ENCODE data around the gene UMODL1. TPM values are rescaled to one million over a fixed set of nuclear protein-coding genes. Genes with fewer than 3 reads are reported as not detected.

UMODL1 gene
- total RNA-seq, 1 experiment from 2014 or later, result not detected

GRCh38 chr21:42125571-42126544 is 54.7 kb downstream of the UMODL1 start:
- H3K4me1 ChIP-seq (ENCODE audit: insufficient read depth, low read length), result no peaks in the 10 kb centered on the region
- peak; percentile 56 for TF ChIP-seq CTCF (conservative IDR thresholded peaks at IDR 0.05)
- H3K23ac ChIP-seq (ENCODE audit: insufficient read length, low read depth, low read length), result no peak overlapping the region
- H4K5ac ChIP-seq (ENCODE audit: insufficient read length, low read depth, low read length), result no peak overlapping the region
- H2BK12ac ChIP-seq (ENCODE audit: insufficient read length, low read depth, low read length), result no peak overlapping the region
- peaks cover 4% of the 10 kb centered on the region for H3K27me3 Mint-ChIP-seq (ENCODE audit: low read depth)
- H3K14ac ChIP-seq (ENCODE audit: insufficient read depth, low read length), result no peak overlapping the region; the same call in 1 of the 2 replicates
- H3K9me3 ChIP-seq (ENCODE audit: control insufficient read depth, low read depth, low read length), result no peaks in the 10 kb centered on the region
- no peak overlapping the region for H3K4me3 Mint-ChIP-seq
- H3K79me2 ChIP-seq (ENCODE audit: insufficient read depth, low read length), result no peaks in the 10 kb centered on the region
- H3K9ac ChIP-seq (ENCODE audit: extremely low read depth, insufficient read length, low read length), result no peak overlapping the region
- no peak overlapping the region for H2BK15ac ChIP-seq (ENCODE audit: low read depth, low read length)
- no peak overlapping the region for H4K91ac ChIP-seq (ENCODE audit: insufficient read length, low read depth, low read length)
- H3K79me1 ChIP-seq (ENCODE audit: insufficient read depth, low read depth, low read length, poor library complexity, severe bottlenecking), result no peaks in the 10 kb centered on the region
- no peak overlapping the region for H3K18ac ChIP-seq (ENCODE audit: insufficient read length, low read depth, low read length)
- no peaks in the 10 kb centered on the region for H3K9me3 Mint-ChIP-seq
- no peak overlapping the region for H2BK20ac ChIP-seq (ENCODE audit: low read depth, low read length, poor library complexity, severe bottlenecking)
- H3K27ac Mint-ChIP-seq, result no peak overlapping the region
- H4K8ac ChIP-seq (replicated peaks; ENCODE audit: insufficient read length, low read depth, low read length), result no peak overlapping the region
- no peak overlapping the region for H2AK5ac ChIP-seq (ENCODE audit: insufficient read length, low read length)
- peak; percentile 43 for DNase-seq
- H3K36me3 Mint-ChIP-seq (ENCODE audit: insufficient read depth in 1 of 3, low read depth in 3 of 3), result no peaks in the 10 kb centered on the region
- no peak overlapping the region for H2BK5ac ChIP-seq (ENCODE audit: insufficient read length, low read length)
- no peaks in the 10 kb centered on the region for H3K23me2 ChIP-seq (ENCODE audit: insufficient read length, low read depth, low read length, poor library complexity, severe bottlenecking)
- H2AFZ ChIP-seq (ENCODE audit: low read length), result no peak overlapping the region
- H3K4ac ChIP-seq (ENCODE audit: low read depth, low read length), result no peak overlapping the region
- H3K4me2 ChIP-seq (ENCODE audit: insufficient read depth, insufficient read length, low read length), result no peak overlapping the region
- no peak overlapping the region for H2BK120ac ChIP-seq (ENCODE audit: low read depth, low read length, poor library complexity, severe bottlenecking)
- no peak overlapping the region for H3K27ac ChIP-seq (ENCODE audit: insufficient read length, low read depth, low read length)
- WGBS (ENCODE audit: extremely low coverage, insufficient read length, low lambda C conversion rate), result no CpG with 5 or more reads among the region's 29 CpGs
- no peak overlapping the region for H3K56ac ChIP-seq (ENCODE audit: insufficient read length, low read depth, low read length)
- H3K27me3 ChIP-seq (ENCODE audit: insufficient read depth, low read length), result no peaks in the 10 kb centered on the region
- no peak overlapping the region for H3T11ph ChIP-seq (ENCODE audit: low read length)
- peaks cover 7 to 11% of the 10 kb centered on the region in 2 experiments for H3K4me1 Mint-ChIP-seq
- no peaks in the 10 kb centered on the region for H4K20me1 ChIP-seq (ENCODE audit: control insufficient read depth, insufficient read depth, insufficient read length)
